Prostate gland (tissue), 2 donors: ENCODE data around the gene PTPRU. TPM values are rescaled to one million over a fixed set of nuclear protein-coding genes. Genes with fewer than 3 reads are reported as not detected.

Experiments
- DNase-seq: peaks from one replicate; pipeline ENCODE4 v3.0.0-alpha.2; 2019; ENCODE audit warnings: low spot score
- H3K27ac ChIP-seq, 2 donors: fragments of 200-600 bp; sonication (generic); 2 replicates each; pipeline ENCODE4 v1.5.1; 2017 to 2019
- H3K27me3 ChIP-seq: fragments of 200-600 bp; sonication (generic); replicated peaks from 2 replicates; pipeline ENCODE4 v1.5.1; 2019; ENCODE audit not compliant: insufficient read depth
- H3K36me3 ChIP-seq, 2 donors: fragments of 200-600 bp; sonication (generic); 1 replicate in 1 of 2; 2 replicates in 1 of 2; pipeline versions ENCODE4 v1.5.1 to v1.8.1; 2017 to 2019
- H3K4me1 ChIP-seq: fragments of 200-600 bp; sonication (generic); replicated peaks from 2 replicates; pipeline ENCODE4 v1.5.1; 2019
- H3K4me3 ChIP-seq, 2 donors: fragments of 200-600 bp; sonication (generic); 2 replicates each; pipeline ENCODE4 v1.5.1; 2017 to 2019
- H3K9me3 ChIP-seq: fragments of 200-600 bp; sonication (generic); 2 replicates; pipeline ENCODE4 v1.5.1; 2017
- POLR2A ChIP-seq: fragments of 450-650 bp; IDR thresholded peaks from one replicate; pipeline ENCODE4 v1.6.1; 2016; ENCODE audit warnings: antibody characterized with exemption, mild to moderate bottlenecking
- POLR2AphosphoS5 ChIP-seq: sonication (generic); formaldehyde crosslinking; IDR thresholded peaks from one replicate; pipeline ENCODE4 v1.6.1; 2017; ENCODE audit warnings: antibody characterized with exemption
- WGBS: methylation state at CpG from one replicate; pipeline ENCODE4 v1.1.5; 2018; 5-methylcytosine and 5-hydroxymethylcytosine counted together
- intact Hi-C: fragments of 100-400 bp; cut with DNase I; formaldehyde crosslinking; loops from one replicate; pipeline ENCODE4 v1.14.2; 2022
- total RNA-seq, 2 donors: library from RNA; depleted of rRNA; stranded (reverse); fragments of >200 nt; gene quantifications; one replicate each; pipeline ENCODE4 v1.1.0, GENCODE V29; 2016
- TF ChIP-seq, protein P1 (sequence below), 4 experiments: fragments of 200-600 bp in 2 of 4; fragments of 450-650 bp in 2 of 4; sonication (generic) in 2 of 4; IDR thresholded peaks; 1 replicate in 3 of 4; 2 replicates in 1 of 4; pipeline ENCODE4 v1.5.1; 2016 to 2019; ENCODE audit warnings: antibody characterized with exemption in 4 of 4, mild to moderate bottlenecking in 2 of 4, moderate library complexity in 2 of 4

The PTPRU gene
- total RNA-seq, 2 donors from 2014 or later = 49.9 to 60.5 TPM

DNA sequence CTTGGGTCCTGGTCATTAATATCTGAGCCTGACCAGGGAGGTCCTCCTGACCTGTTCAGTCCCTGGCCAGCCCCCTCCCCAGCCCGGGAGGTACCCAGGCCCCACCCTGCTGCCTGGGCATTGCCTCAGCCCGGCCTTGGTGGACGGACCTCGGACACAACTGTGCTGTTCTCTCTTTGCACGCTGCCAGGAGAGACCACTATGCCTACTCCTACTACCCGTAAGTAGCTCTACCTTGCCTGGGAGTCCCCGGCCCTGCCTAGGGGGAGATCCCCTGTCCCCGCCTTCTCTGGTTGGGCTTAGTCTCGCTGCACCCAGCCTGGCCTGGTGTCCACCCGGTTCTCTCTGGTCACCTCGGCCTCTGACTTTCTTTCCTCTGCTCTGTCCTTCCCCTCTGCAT, 53.2 kb downstream of the PTPRU start:
- TF ChIP-seq, protein P1, sequence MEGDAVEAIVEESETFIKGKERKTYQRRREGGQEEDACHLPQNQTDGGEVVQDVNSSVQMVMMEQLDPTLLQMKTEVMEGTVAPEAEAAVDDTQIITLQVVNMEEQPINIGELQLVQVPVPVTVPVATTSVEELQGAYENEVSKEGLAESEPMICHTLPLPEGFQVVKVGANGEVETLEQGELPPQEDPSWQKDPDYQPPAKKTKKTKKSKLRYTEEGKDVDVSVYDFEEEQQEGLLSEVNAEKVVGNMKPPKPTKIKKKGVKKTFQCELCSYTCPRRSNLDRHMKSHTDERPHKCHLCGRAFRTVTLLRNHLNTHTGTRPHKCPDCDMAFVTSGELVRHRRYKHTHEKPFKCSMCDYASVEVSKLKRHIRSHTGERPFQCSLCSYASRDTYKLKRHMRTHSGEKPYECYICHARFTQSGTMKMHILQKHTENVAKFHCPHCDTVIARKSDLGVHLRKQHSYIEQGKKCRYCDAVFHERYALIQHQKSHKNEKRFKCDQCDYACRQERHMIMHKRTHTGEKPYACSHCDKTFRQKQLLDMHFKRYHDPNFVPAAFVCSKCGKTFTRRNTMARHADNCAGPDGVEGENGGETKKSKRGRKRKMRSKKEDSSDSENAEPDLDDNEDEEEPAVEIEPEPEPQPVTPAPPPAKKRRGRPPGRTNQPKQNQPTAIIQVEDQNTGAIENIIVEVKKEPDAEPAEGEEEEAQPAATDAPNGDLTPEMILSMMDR (IDR thresholded peaks at IDR 0.05) = no peak
- TF ChIP-seq POLR2AphosphoS5 (no peak), POLR2A (no peak)
- Histone ChIP-seq H3K4me3 (no peak overlapping the region), H3K4me1 (no peaks in the 10 kb centered on the region), H3K27me3 (no peaks in the 10 kb centered on the region), H3K9me3 (no peaks in the 10 kb centered on the region), H3K27ac (no peak overlapping the region), H3K36me3 (no peaks in the 10 kb centered on the region)
- intact Hi-C loops = no loop called here
- DNase-seq = no peak
- 95% methylated on average over 11 of the region's 11 CpGs for WGBS

DNA sequence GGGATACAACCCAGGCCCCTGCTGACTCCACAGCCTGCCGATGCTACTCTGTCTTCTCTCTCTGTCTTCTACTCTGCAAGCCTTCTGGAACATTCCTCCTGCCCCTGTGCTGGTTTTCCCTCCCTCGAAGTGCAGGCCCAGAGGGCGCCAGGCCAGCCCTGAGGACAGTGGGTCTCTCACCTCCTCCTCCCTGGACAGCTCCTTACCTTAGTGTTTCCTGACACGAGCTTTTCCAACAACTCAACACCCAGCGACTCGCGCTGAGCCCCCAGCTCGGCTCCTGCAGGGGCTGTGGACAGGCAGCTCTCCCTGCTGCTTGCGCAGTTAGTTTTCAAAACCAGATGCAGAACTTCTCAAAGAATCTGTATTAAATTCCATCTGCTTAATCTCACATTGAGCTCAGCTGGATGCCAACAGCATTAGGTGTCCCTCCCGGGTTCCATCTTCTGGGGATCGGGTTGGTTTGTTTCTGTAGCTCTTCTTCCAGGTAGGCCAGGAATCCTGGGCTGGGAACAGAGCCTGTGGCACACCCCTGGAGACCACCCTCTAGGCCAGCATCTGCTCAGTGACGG, 54.2 kb downstream of the PTPRU start:
- WGBS = 87% methylated on average over 12 of the region's 12 CpGs
- TF ChIP-seq POLR2AphosphoS5 = no peak
- no peak for TF ChIP-seq POLR2A
- TF ChIP-seq, protein P1 (IDR thresholded peaks at IDR 0.05) = no peak
- intact Hi-C loops = no loop called here
- Histone ChIP-seq H3K36me3 (no peaks in the 10 kb centered on the region), H3K4me3 (no peak overlapping the region), H3K4me1 (no peaks in the 10 kb centered on the region), H3K27ac (no peak overlapping the region), H3K9me3 (no peaks in the 10 kb centered on the region), H3K27me3 (no peaks in the 10 kb centered on the region)
- no peak for DNase-seq

DNA sequence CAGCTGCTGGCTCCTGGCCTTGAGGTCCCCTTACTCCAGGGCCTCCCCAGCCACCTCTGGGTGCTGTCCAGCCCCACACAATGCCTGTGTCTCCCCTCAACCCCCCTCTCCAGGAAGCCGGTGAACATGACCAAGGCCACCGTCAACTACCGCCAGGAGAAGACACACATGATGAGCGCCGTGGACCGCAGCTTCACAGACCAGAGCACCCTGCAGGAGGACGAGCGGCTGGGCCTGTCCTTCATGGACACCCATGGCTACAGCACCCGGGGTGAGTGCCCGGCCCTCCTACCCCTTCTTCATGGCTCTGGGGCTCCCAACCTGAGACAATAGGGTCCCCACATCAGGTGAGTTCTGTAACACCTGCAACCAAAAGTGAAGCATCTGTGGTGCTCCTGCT, 55.4 kb downstream of the PTPRU start:
- Histone ChIP-seq H3K9me3 (no peaks in the 10 kb centered on the region), H3K27ac (no peak overlapping the region), H3K36me3 (no peaks in the 10 kb centered on the region), H3K4me1 (no peaks in the 10 kb centered on the region), H3K4me3 (no peak overlapping the region), H3K27me3 (no peaks in the 10 kb centered on the region)
- intact Hi-C loops = no loop called here
- TF ChIP-seq, protein P1 (IDR thresholded peaks at IDR 0.05) = no peak
- TF ChIP-seq POLR2AphosphoS5 (no peak), POLR2A (no peak)
- 90% methylated on average over 10 of the region's 10 CpGs for WGBS
- no peak for DNase-seq

DNA sequence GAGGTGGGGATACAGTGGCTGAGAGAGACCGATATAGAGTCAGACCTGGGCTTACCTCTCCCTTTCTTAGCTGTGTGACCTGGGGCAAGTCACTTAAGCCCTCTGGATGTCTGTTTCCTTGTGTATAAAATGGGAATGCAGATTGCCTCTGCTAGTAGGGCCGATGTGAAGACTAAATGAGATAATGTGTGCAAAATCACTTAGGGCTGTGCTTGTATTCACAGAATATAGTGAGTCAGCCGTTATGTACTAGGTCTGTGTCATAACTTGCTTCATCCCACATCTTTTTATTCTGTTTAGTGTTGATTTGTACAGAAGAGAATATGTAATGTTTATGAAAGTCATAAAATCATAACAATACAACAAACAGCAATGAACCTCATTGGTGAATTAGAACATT, 56.0 kb downstream of the PTPRU start:
- no peaks in the 10 kb centered on the region for H3K4me1 ChIP-seq
- no peak for DNase-seq
- no peaks in the 10 kb centered on the region for H3K36me3 ChIP-seq
- intact Hi-C loops = no loop called here
- no peaks in the 10 kb centered on the region for H3K27me3 ChIP-seq
- TF ChIP-seq POLR2AphosphoS5 (no peak), POLR2A (no peak)
- TF ChIP-seq, protein P1 (IDR thresholded peaks at IDR 0.05) = no peak
- H3K4me3 ChIP-seq = no peak overlapping the region
- no peak overlapping the region for H3K27ac ChIP-seq
- H3K9me3 ChIP-seq = no peaks in the 10 kb centered on the region
- 92% methylated on average over 3 of the region's 3 CpGs for WGBS

DNA sequence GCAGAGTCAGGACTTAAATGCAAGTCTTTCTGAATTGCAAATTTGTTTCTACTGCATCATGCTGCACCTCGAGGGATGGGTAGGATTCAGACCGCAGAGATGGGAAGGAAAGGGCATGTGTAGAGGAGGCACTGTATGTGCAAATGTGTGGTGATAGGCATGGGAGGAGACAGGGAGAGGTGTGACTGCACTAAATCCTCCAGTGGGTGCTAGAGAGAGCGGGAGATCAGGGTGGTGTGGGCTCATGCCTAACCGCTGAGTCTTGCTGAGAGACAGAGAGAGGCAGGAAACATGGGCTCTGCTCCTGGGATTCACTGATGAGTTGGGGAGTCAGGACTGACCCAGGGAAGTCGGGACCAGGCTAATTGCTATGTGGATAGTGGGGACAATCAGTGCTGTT, 61.1 kb downstream of the PTPRU start:
- DNase-seq = no peak

More for the DNA sequence above, 61.1 kb downstream of the PTPRU start:
- no peak overlapping the region for H3K4me3 ChIP-seq
- H3K27me3 ChIP-seq = no peaks in the 10 kb centered on the region
- WGBS = 95% methylated on average over 5 of the region's 5 CpGs
- H3K4me1 ChIP-seq = no peaks in the 10 kb centered on the region
- H3K27ac ChIP-seq = no peak overlapping the region
- intact Hi-C loops = no loop called here
- TF ChIP-seq POLR2AphosphoS5 = no peak
- TF ChIP-seq, protein P1 (IDR thresholded peaks at IDR 0.05) = no peak
- no peaks in the 10 kb centered on the region for H3K9me3 ChIP-seq
- no peaks in the 10 kb centered on the region for H3K36me3 ChIP-seq
